NOMO-1 treated with DMSO at 0.1 percent for 48 hours (cell line): ENCODE results near the gene PARD3.

Source experiments
- DNase-seq: peaks from one replicate; lab custom pipeline; 2025; ENCODE audit not compliant: unreplicated experiment; lab: John Stamatoyannopoulos, UW

The PARD3 gene

DNA sequence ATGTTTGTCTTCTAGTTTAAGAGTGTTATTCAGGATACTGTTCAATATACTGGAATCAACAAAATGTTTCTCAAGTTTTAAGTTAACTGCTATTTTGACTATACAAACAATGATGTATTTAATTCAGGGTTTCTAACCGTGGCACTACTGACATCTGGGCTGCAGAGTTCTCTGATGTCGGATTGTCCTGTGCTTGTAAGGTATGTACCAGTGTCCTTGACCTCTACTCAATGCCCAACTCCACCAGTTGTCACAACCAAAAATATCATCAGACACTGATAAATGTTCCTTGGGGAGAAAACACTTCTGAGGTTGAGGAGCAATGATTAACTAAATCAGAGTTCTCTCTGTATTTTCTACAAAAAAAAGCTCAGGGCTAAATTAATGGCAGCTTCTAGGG lies 301.5 kb downstream of the PARD3 start:
- no peak for DNase-seq

DNA sequence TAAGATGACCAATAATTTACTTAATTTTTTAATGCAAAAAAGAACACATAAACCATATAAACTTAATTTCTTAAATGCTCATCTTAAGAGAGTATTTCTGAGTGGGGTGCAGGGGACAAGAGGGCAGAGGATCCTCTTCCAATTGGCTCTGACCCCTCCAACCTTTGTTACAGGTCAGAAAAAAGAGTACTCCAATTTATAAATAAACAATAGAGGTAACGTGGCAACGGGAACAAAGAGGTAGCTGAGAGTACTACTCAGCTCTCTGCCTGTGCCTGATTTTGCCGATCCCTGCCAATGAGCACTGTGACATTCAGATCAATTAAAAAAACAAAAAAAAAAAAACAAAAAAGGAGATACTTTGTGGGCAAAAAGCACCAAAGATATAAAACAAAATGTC lies 307.9 kb downstream of the PARD3 start:
- no peak for DNase-seq

DNA sequence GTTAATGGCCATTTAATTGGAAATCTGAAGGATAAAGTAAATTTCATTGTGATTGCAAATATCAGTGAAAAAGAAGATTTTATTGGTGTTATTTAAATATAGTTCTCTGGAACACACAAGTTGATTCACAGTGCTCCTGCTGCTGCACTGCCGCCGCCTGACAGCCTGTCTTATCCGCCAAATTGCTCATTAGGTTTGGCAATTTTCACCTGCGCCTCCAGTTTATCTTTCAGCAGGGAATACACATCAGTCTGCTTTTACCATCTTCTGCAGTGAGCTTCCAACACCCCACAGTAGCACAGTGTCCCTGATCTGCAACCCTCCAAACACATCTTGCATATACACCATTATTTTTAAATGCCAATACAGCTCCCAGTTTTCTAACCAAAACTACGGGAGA lies 308.3 kb downstream of the PARD3 start:
- DNase-seq: no peak

- DNase-seq: no peak
These were observed 309.8 kb downstream of the PARD3 start for GRCh38 chr10:34505338-34505737.

DNA sequence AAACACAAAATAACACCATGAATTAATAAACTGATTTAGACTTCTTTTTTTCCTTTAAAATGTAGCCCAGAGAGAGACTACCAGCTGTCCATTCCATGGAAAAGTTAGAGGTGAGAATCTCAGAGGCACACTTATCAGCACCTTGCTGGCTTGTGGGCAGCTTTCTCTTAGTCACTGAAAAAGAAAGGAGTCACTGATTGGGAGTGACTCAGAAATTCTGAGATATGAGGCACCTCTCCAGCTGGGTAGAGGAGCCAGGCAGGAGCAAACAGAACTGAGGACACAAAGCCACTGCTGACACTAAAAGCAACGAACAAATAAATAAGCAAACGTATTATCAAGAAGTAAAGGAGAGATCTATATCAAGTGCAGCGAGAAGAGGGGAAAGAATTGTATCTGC lies 310.6 kb downstream of the PARD3 start:
- DNase-seq: no peak

- no peak for DNase-seq
These were observed 311.4 kb downstream of the PARD3 start for GRCh38 chr10:34503704-34504103.

- DNase-seq: no peak
These were observed 315.4 kb downstream of the PARD3 start for GRCh38 chr10:34499612-34500279.

DNA sequence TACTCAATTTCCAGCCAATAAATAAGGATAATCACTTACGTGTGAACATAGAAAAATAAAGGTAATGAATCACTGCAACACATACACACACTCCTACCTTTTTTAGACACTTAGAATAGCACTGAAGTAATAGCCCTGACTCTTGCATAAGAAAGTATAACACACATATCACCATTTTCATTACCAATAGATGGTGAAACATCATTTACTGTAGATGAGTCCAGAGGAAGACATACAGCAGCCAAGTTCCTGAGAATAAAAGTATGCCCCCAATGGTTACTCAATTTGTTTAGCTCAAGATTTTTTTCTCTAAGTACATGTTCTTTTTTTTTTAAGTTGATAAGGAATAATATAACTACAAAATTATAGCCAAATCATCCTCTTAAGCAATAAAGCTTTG lies 316.3 kb downstream of the PARD3 start:
- no peak for DNase-seq

DNA sequence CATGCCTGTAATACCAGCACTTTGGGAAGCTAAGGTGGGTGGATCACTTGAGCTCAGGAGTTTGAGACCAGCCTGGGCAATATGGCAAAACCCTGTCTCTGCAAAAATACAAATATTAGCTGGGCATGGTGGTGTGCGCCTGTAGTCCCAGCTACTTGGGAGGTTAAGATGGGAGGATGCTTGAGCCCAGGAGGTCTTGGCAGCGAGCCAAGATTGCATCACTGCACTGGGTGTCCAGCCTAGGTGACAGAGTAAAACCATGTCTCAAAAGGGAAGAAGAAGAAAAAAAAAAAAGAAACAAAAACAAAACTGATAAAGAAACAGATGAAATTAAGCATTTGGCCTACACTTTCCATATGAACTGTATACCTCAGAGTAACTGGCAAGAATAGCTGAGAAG lies 319.2 kb downstream of the PARD3 start:
- no peak for DNase-seq

GRCh38 chr10:34494012-34494411 lies 321.1 kb downstream of the PARD3 start:
- no peak for DNase-seq

GRCh38 chr10:34492081-34492480 lies 323.0 kb downstream of the PARD3 start:
- no peak for DNase-seq

DNA sequence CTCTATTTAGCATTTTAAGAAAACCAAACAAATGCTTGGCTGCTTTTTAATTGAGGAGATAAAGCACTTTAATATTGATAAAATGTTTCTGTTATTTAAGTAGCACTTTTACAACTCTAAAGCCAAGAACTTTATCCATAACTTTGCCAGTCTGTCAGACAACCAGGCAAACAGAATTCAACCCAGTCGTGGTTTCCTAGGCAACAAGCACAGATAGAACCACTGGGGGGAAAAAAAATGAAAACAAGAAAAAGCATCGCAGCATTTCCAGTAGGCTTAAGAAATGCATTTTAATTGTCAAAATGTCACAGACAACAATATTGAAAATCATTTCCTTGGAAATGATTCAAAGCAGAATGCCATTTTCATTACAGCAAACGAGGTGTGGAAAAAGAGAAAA lies 323.4 kb downstream of the PARD3 start:
- DNase-seq: no peak

DNA sequence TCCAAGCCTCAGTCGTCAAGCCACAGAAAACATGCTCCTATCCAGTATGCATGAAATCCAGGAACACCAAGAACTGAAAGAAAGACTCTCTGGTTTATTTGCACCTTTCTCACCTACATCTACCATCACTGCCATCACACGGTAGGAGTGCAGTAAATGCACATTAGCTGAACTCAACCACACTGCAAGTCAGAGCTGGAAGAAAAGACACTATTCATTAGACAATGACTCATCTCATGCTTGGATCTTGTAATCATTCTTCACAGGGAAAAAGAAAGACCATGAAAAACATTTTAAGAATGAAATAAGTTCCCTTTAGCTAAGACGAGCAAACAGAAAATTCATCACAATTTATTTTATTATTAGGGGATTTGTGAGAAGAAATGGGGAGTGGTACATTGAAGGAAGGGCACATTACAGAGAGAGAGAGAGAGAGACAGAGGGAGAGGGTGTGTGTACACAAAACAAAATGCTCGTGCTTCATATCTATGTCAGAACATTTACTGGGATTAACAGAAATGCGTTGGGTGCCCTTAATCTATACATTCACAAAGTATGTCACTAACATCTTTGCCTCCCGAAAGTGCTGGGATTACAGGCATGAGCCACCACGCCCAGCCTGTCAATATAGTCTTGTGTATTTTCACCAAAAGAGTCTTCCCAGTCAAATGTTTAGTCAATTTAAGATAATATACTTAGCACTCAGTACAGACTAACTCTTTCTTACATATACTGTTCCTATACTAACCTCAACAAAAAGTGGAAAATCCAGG lies 324.9 kb downstream of the PARD3 start:
- DNase-seq: no peak

GRCh38 chr10:34489411-34489810 lies 325.7 kb downstream of the PARD3 start:
- DNase-seq: no peak

DNA sequence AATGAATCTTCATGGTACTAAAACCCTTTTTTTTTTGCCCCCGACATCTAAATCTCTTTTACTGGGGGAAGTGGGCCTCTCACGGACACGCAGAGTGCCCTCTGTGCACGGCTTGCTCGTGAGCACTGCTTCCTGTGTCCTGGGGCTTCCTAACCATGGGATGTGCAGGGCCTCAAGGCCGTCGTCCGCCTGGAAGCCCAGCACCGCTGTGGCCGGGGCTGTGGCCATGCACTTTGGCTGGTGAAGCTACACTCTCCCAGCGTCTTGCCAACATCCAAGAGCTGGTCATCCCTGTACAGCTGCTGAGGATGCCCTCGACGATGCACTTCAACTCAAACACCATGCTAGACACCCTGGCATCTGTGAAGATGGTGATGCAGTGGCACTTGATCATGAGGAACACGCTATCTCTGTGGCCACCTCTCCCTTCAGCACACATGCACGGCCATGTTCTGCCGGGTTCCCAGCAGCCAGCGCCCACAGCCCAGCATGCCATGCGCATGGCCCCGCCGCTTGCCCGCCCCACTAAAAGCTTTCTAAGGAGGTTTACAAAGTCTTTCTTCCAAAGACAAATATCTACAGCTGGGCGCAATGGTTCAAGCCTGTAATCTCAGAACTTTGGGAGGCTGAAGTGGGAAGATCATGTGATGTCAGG lies 326.5 kb downstream of the PARD3 start:
- DNase-seq: no peak

DNA sequence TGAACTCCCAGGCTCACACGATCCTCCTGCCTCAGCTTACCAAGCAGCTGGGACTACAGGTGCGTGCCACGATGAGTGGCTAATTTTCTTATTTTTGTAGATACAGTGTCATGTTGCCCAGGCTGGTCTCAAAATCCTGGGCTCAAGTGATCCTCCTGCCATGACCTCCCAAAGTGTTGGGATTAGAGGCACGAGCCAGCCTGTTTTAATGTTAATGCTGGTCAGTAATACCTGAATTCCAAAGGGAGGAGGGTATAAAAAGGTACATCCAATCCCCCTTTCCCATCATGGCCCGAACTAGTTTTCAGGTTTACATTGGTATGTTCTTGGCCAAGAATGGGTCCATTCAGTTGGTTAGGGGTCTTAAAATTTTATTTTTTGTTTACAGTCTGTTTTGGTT lies 329.1 kb downstream of the PARD3 start:
- DNase-seq: no peak

DNA sequence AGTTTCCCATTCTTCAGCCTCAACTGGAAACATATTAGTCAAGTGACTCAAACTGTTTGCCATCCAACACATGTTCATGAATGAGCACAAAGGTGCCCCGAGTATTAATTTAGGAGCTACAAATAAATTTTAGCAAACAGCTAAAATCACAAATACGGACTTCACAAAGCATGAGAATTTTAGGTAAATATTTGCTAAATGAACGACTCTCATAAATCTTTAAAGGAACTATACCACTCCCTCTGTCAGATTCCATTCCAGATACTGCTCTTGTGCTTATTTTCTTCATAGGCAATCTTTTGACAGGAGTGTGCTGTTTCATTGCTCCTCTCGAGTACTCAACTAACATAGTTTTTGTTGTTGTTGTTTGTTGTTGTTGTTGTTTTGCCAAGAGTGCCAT lies 330.9 kb downstream of the PARD3 start:
- DNase-seq: no peak

DNA sequence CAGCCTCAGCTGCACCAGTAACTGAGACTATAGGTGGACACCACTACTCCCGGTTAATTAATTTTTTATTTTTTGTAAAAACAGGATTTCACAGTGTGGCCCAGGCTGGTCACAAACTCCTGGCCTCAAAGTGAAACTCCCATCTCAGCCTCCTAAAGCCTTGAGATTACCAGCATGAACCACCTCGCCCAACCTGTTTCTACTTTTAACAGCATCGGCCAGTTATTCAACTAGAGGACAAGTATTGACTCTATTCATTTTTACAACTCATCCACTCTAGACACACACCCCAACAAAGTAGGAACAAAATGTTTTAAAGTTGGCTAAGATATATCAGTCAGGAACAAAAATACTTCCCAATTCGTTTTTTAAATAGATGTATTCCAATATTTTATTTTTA lies 334.8 kb downstream of the PARD3 start:
- DNase-seq: no peak

- no peak for DNase-seq
These were observed 335.4 kb downstream of the PARD3 start for GRCh38 chr10:34479520-34480179.

- DNase-seq: no peak
These were observed 337.8 kb downstream of the PARD3 start for GRCh38 chr10:34477249-34477648.

GRCh38 chr10:34476608-34477007 lies 338.5 kb downstream of the PARD3 start:
- DNase-seq: no peak

DNA sequence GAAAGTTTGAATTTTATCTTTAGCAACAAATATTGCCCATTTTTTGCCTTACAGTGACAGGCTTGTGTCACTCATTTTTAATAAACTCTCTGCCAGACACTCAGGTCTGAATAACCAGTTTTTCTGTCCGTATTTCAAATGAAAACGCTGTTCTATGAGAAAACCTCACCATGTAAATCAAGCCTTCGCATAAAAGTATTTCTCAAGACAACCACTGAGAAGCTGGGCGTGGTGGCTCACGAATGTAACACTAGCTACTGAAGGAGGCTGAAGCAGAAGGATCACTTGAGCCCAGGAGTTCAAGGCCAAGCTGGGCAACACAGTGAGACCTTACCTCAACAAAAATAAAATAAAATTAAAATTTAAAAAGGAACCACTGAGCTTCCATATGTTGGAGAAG lies 339.3 kb downstream of the PARD3 start:
- no peak for DNase-seq
